IMR-90 (cell line): ENCODE measurements around the gene LAGE3. TPM values are rescaled to one million over a fixed set of nuclear protein-coding genes. Genes with fewer than 3 reads are reported as not detected.

Experiments used
- ATAC-seq: fragments of 200-7000 bp; cut with Tn5 transposase; 2 replicates; pipeline ENCODE4 v1.9.1; 2020; ENCODE audit warnings: low read depth, mild to moderate bottlenecking, moderate library complexity
- BruUV-seq: library from RNA; stranded (reverse); fragments of 400-500 nt; replicated peaks from 2 replicates; lab custom pipeline; 2021; lab: Mats Ljungman, UMichigan
- CTCF ChIA-PET: fragments of 300-600 bp; formaldehyde crosslinking; extraction: SDS; loops from one replicate; lab custom pipeline; 2021; ENCODE audit warnings: antibody characterized with exemption; lab: Yijun Ruan, JAX
- POLR2A ChIA-PET: fragments of 300-600 bp; sonication (Branson Sonifier 250); formaldehyde crosslinking; loops from one replicate; lab custom pipeline; 2022; ENCODE audit warnings: antibody characterized with exemption; ENCODE audit not compliant: unreplicated experiment; lab: Charles Lee
- DNase-seq: peaks from one replicate; pipeline ENCODE4 v3.0.0; 2013
- H2AFZ ChIP-seq: replicated peaks from 2 replicates; pipeline ENCODE3; 2013; ENCODE audit warnings: low read length, mild to moderate bottlenecking; ENCODE audit not compliant: poor library complexity
- H2AK5ac ChIP-seq: 2 replicates; pipeline ENCODE4 v1.6.1; 2013; ENCODE audit warnings: low read depth, low read length, inconsistent platforms
- H2AK9ac ChIP-seq: replicated peaks from 2 replicates; pipeline ENCODE3; 2013; ENCODE audit warnings: mild to moderate bottlenecking, low read depth, low read length, moderate library complexity; ENCODE audit not compliant: poor library complexity
- H2BK120ac ChIP-seq: 2 replicates; pipeline ENCODE4 v1.6.1; 2013; ENCODE audit warnings: low read depth, low read length, inconsistent platforms
- H2BK15ac ChIP-seq: 3 replicates; pipeline ENCODE4 v1.6.1; 2013; ENCODE audit warnings: low read depth, low read length, inconsistent platforms
- H2BK20ac ChIP-seq: 2 replicates; pipeline ENCODE4 v1.6.1; 2013; ENCODE audit warnings: low read depth, mild to moderate bottlenecking, inconsistent platforms, low read length, moderate library complexity
- H2BK5ac ChIP-seq: 2 replicates; pipeline ENCODE4 v1.6.1; 2013; ENCODE audit warnings: mild to moderate bottlenecking, low read depth, low read length, inconsistent platforms; ENCODE audit not compliant: poor library complexity, severe bottlenecking
- H3K14ac ChIP-seq: replicated peaks from 2 replicates; pipeline ENCODE4 v1.6.1; 2013; ENCODE audit warnings: low read depth, low read length, inconsistent platforms
- H3K18ac ChIP-seq: 2 replicates; pipeline ENCODE4 v1.6.1; 2013; ENCODE audit warnings: low read depth, low read length, control low read depth
- H3K23ac ChIP-seq: 2 replicates; pipeline ENCODE4 v1.6.1; 2013; ENCODE audit warnings: low read depth, low read length, inconsistent platforms
- H3K27ac ChIP-seq: 2 replicates; pipeline ENCODE4 v1.5.1; 2013; ENCODE audit warnings: mild to moderate bottlenecking, control low read depth, low read length; ENCODE audit not compliant: insufficient read depth
- H3K27me3 ChIP-seq: 2 replicates; pipeline ENCODE4 v1.6.1; 2013; ENCODE audit warnings: low read length; ENCODE audit not compliant: control insufficient read depth, insufficient read depth
- H3K36me3 ChIP-seq: 2 replicates; pipeline ENCODE4 v1.6.1; 2013; ENCODE audit warnings: low read length, mixed read lengths; ENCODE audit not compliant: control insufficient read depth, insufficient read depth
- H3K4ac ChIP-seq: 2 replicates; pipeline ENCODE4 v1.6.1; 2013; ENCODE audit warnings: low read depth, low read length, inconsistent platforms
- H3K4me1 ChIP-seq: 2 replicates; pipeline ENCODE4 v1.6.1; 2013; ENCODE audit warnings: low read length, mixed read lengths; ENCODE audit not compliant: control insufficient read depth, insufficient read depth
- H3K4me2 ChIP-seq: 2 replicates; pipeline ENCODE4 v1.6.1; 2013; ENCODE audit warnings: low read depth, mild to moderate bottlenecking, control low read depth, low read length, moderate library complexity
- H3K4me3 ChIP-seq: 2 replicates; pipeline ENCODE4 v1.5.1; 2013; ENCODE audit warnings: low read depth, mild to moderate bottlenecking, control low read depth, low read length, moderate library complexity; ENCODE audit not compliant: insufficient read depth
- H3K56ac ChIP-seq: 2 replicates; pipeline ENCODE4 v1.6.1; 2013; ENCODE audit warnings: low read length, inconsistent platforms; ENCODE audit not compliant: insufficient read depth; ENCODE audit errors: extremely low read depth
- H3K79me1 ChIP-seq, 2 experiments: 2 replicates each; pipeline ENCODE4 v1.6.1; 2013; ENCODE audit warnings: low read length in 2 of 2, inconsistent platforms in 1 of 2, low read depth in 1 of 2
- H3K9ac ChIP-seq: 2 replicates; pipeline ENCODE4 v1.6.1; 2013; ENCODE audit warnings: low read depth, low read length, control low read depth
- H3K9me1 ChIP-seq: 2 replicates; pipeline ENCODE4 v1.6.1; 2013; ENCODE audit warnings: low read length, inconsistent platforms; ENCODE audit not compliant: insufficient read depth
- H3K9me3 ChIP-seq: 2 replicates; pipeline ENCODE4 v1.6.1; 2013; ENCODE audit warnings: low read length; ENCODE audit not compliant: control insufficient read depth, insufficient read depth
- H4K20me1 ChIP-seq: 2 replicates; pipeline ENCODE4 v1.6.1; 2013; ENCODE audit warnings: low read length, inconsistent platforms; ENCODE audit not compliant: insufficient read depth
- H4K5ac ChIP-seq: 2 replicates; pipeline ENCODE4 v1.6.1; 2013; ENCODE audit warnings: mild to moderate bottlenecking, low read depth, low read length, control low read depth
- H4K8ac ChIP-seq, 2 experiments: 2 replicates each; pipeline ENCODE4 v1.6.1; 2013; ENCODE audit warnings: low read depth in 2 of 2, low read length in 2 of 2, control low read depth in 1 of 2, inconsistent platforms in 1 of 2
- H4K91ac ChIP-seq: 2 replicates; pipeline ENCODE4 v1.6.1; 2013; ENCODE audit warnings: low read depth, low read length, inconsistent platforms; ENCODE audit not compliant: insufficient read depth
- CEBPB ChIP-seq: IDR thresholded peaks from 2 replicates; pipeline ENCODE4 v1.6.1; 2012; ENCODE audit warnings: low read depth, low read length, improper control_type of control experiment
- CTCF ChIP-seq: conservative IDR thresholded peaks from 2 replicates; pipeline ENCODE4 v1.5.1; 2012; ENCODE audit warnings: mild to moderate bottlenecking, low read depth, low read length, improper control_type of control experiment
- FOS ChIP-seq: fragments of 150-350 bp; IDR thresholded peaks from 2 replicates; pipeline ENCODE4 v1.6.1; 2016; ENCODE audit warnings: low read depth, low read length
- MAFK ChIP-seq: IDR thresholded peaks from 2 replicates; pipeline ENCODE4 v1.6.1; 2012; ENCODE audit warnings: low read depth, low read length, improper control_type of control experiment
- MAZ ChIP-seq: IDR thresholded peaks from 2 replicates; pipeline ENCODE4 v1.6.1; 2012; ENCODE audit warnings: low read depth, mild to moderate bottlenecking, low read length, improper control_type of control experiment, moderate library complexity, borderline replicate concordance
- MXI1 ChIP-seq: IDR thresholded peaks from 2 replicates; pipeline ENCODE4 v1.6.1; 2012; ENCODE audit warnings: low read depth, mild to moderate bottlenecking, low read length, moderate library complexity, borderline replicate concordance
- NFE2L2 ChIP-seq: fragments of 150-350 bp; IDR thresholded peaks from 2 replicates; pipeline ENCODE4 v1.6.1; 2016; ENCODE audit warnings: low read depth, mild to moderate bottlenecking, low read length
- POLR2A ChIP-seq: IDR thresholded peaks from 2 replicates; pipeline ENCODE4 v1.6.1; 2012; ENCODE audit warnings: mild to moderate bottlenecking, low read depth, low read length
- RAD21 ChIP-seq: IDR thresholded peaks from 2 replicates; pipeline ENCODE4 v1.6.1; 2012; ENCODE audit warnings: low read length, improper control_type of control experiment
- RFX5 ChIP-seq: IDR thresholded peaks from 2 replicates; pipeline ENCODE4 v1.8.0; 2012; ENCODE audit warnings: low read depth, mild to moderate bottlenecking, low read length, moderate library complexity
- SMC3 ChIP-seq: fragments of 150-350 bp; IDR thresholded peaks from 2 replicates; pipeline ENCODE4 v1.6.1; 2016; ENCODE audit warnings: low read depth, mild to moderate bottlenecking, antibody characterized with exemption, low read length, moderate library complexity
- WGBS, 2 experiments: methylation state at CpG; one replicate each; pipeline versions ENCODE4 v1.1.5 to v1.1.7; 2013; ENCODE audit warnings: missing lambda C conversion rate in 2 of 2; ENCODE audit not compliant: insufficient read length in 1 of 2; ENCODE audit errors: extremely low coverage in 2 of 2; 5-methylcytosine and 5-hydroxymethylcytosine counted together
- dilution Hi-C: fragments of 300-500 bp; cut with HindIII; formaldehyde crosslinking; loops from one replicate; pipeline ENCODE4 v1.14.3; 2018; ENCODE audit warnings: low sequenced_read_pairs; ENCODE audit not compliant: unreplicated experiment
- in situ Hi-C: fragments of 300-500 bp; cut with MboI; formaldehyde crosslinking; loops from 3 replicates; pipeline ENCODE4 v1.14.3; 2019; ENCODE audit warnings: low sequenced_read_pairs, inconsistent platforms, mixed read lengths
- intact Hi-C: fragments of 100-400 bp; cut with micrococcal nuclease; formaldehyde crosslinking; loops from 2 replicates; pipeline ENCODE4 v1.10.0; 2022
- polyA plus RNA-seq, 3 experiments: library from polyadenylated mRNA; depleted of rRNA; stranded (reverse); fragments of >200 nt; gene quantifications; 2 replicates each; pipeline ENCODE4 v1.2.3, GENCODE V29; 2012; ENCODE audit warnings: low replicate concordance in 1 of 3
- total RNA-seq: library from RNA; depleted of rRNA; stranded (reverse); fragments of >200 nt; gene quantifications from 2 replicates; pipeline ENCODE4 v1.2.3, GENCODE V29; 2012
- TF ChIP-seq, protein P1 (sequence below): fragments of 150-350 bp; IDR thresholded peaks from 2 replicates; pipeline ENCODE4 v1.6.1; 2017; ENCODE audit warnings: mild to moderate bottlenecking, antibody characterized with exemption, low read length, low read depth

LAGE3 gene
- total and polyA plus RNA-seq, 2 of the 4 experiments (the other 2 are of a cell fraction), result 3.6 to 14.8 TPM

DNA sequence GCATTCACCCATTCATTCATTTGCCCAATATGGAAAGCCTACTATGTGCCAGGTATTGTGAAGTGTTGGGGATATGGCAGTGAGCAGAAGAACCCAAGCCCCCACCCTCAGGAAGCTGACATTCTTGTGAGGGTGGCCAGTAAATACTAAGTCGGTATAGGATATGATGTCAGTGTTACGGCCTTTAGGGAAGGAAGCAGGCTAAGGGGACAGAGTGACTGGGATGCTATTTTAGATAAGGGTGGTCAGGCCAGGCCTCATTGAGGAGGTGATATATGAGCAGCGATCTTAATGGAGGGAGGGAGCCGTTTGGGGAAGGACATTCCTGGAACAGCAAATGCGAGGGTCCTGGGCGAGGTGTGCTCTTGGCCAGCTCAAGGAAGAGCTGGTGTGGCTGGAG lies 48.6 kb downstream of the LAGE3 start:
- no peak overlapping the region for H2AK9ac ChIP-seq
- no peak overlapping the region for H2AK5ac ChIP-seq
- H4K91ac ChIP-seq, result no peak overlapping the region
- no peak overlapping the region for H3K4me3 ChIP-seq
- peaks cover 3% of the 10 kb centered on the region; the same call in 1 of the 2 replicates for H3K9me1 ChIP-seq
- H2BK15ac ChIP-seq, result no peak overlapping the region
- no peak overlapping the region for H3K14ac ChIP-seq
- ATAC-seq (no peak), DNase-seq (no peak)
- in situ Hi-C loops (no loop called here), intact Hi-C loops (no loop called here), dilution Hi-C loops (no loop called here)
- H3K4me2 ChIP-seq, result no peak overlapping the region
- no peak overlapping the region for H3K56ac ChIP-seq
- no peak overlapping the region for H3K18ac ChIP-seq
- no peaks in the 10 kb centered on the region for H3K27me3 ChIP-seq
- no peak overlapping the region for H3K27ac ChIP-seq
- no peak overlapping the region for H2BK5ac ChIP-seq
- H2BK20ac ChIP-seq, result no peak overlapping the region
- no peak overlapping the region for H4K5ac ChIP-seq
- peaks cover 7 to 22% of the 10 kb centered on the region in 2 experiments for H3K79me1 ChIP-seq
- no peak overlapping the region for H2BK120ac ChIP-seq
- H4K8ac ChIP-seq, result no peak overlapping the region
- 80% methylated on average over 6 of the region's 6 CpGs; no CpG with 5 or more reads in 1 of the 2 experiments for WGBS, 2 experiments
- H3K23ac ChIP-seq, result no peak overlapping the region
- H2AFZ ChIP-seq, result no peak overlapping the region
- H3K4me1 ChIP-seq, result peaks cover 2% of the 10 kb centered on the region; the same call in 1 of the 2 replicates
- H4K20me1 ChIP-seq, result peaks cover 7% of the 10 kb centered on the region
- no peak overlapping the region; the same call in 1 of the 2 replicates for H3K9ac ChIP-seq
- CTCF ChIA-PET, result no interaction called here
- POLR2A ChIA-PET, result no interaction called here
- no peak overlapping the region for H3K4ac ChIP-seq
- TF ChIP-seq MAZ, result no peak
- TF ChIP-seq FOS, result no peak
- TF ChIP-seq, protein P1, sequence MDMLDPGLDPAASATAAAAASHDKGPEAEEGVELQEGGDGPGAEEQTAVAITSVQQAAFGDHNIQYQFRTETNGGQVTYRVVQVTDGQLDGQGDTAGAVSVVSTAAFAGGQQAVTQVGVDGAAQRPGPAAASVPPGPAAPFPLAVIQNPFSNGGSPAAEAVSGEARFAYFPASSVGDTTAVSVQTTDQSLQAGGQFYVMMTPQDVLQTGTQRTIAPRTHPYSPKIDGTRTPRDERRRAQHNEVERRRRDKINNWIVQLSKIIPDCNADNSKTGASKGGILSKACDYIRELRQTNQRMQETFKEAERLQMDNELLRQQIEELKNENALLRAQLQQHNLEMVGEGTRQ, result no peak
- no peak for TF ChIP-seq CTCF
- no peak for TF ChIP-seq MAFK
- TF ChIP-seq NFE2L2, result no peak
- TF ChIP-seq POLR2A, result no peak
- TF ChIP-seq MXI1, result no peak
- TF ChIP-seq RFX5, result no peak
- no peak for TF ChIP-seq SMC3
- no peak for TF ChIP-seq RAD21
- no peak for TF ChIP-seq CEBPB
- no peaks in the 10 kb centered on the region for H3K9me3 ChIP-seq
- BruUV-seq, result no TSS peak
- peaks cover 27% of the 10 kb centered on the region; the same call in 1 of the 2 replicates for H3K36me3 ChIP-seq
